Stimulated activated naive B cell treated with anti-CD40 and anti-IgM and Interleukin-4, amounts not matched to agents 10 μg/mL and 1 μg/mL and 100 μg/mL, for 72 hours (primary cell): ENCODE results near the gene NPTXR.

Experiments
- ATAC-seq, 2 donors: fragments of 150-1000 bp; cut with Tn5 transposase; replicated peaks; 2 replicates each; pipeline ENCODE4 v1.10.0; 2021; ENCODE audit warnings: moderate library complexity in 1 of 2
- DNase-seq: peaks from one replicate; pipeline ENCODE4 v3.0.0; 2021
- H3K27ac Mint-ChIP-seq: one replicate; pipeline ENCODE4 v1.8.0; 2022; ENCODE audit warnings: mild to moderate bottlenecking, mixed read lengths
- H3K27me3 Mint-ChIP-seq, 2 donors: one replicate each; pipeline ENCODE4 v1.8.0; 2022; ENCODE audit warnings: mixed read lengths in 2 of 2
- H3K36me3 Mint-ChIP-seq, 2 donors: one replicate each; pipeline ENCODE4 v1.8.0; 2022; ENCODE audit warnings: mixed read lengths in 2 of 2, mild to moderate bottlenecking in 1 of 2
- H3K4me1 Mint-ChIP-seq, 2 donors: one replicate each; pipeline ENCODE4 v1.8.0; 2022; ENCODE audit warnings: mixed read lengths in 2 of 2, mild to moderate bottlenecking in 1 of 2
- H3K4me3 Mint-ChIP-seq, 2 donors: one replicate each; pipeline ENCODE4 v1.8.0; 2022; ENCODE audit warnings: mild to moderate bottlenecking in 2 of 2, mixed read lengths in 2 of 2, moderate library complexity in 1 of 2
- H3K9me3 Mint-ChIP-seq, 2 donors: one replicate each; pipeline ENCODE4 v1.8.0; 2022; ENCODE audit warnings: mixed read lengths in 2 of 2, mild to moderate bottlenecking in 1 of 2

NPTXR gene

DNA sequence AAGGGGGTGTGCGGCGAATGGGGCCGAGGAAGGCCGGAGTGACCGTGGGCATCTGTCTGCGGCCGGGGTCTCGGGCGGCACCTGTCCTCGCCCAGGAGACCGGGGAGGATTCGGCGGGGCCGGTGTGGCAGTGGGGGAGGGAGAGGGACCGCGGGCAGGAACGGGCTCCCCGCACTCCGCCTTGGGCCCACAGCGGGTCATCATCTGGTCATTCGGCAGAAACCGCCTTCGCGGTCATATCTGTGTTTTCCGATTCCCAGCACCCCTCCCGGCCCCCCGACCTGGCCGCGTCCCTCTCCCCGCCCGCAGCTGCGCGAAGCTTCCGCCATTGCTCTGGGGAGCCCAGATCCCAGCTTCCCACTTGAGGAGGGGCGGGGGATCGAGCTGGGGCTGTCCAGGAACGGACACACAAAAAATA is 29.0 kb upstream of the NPTXR start:
- no peak for DNase-seq

DNA sequence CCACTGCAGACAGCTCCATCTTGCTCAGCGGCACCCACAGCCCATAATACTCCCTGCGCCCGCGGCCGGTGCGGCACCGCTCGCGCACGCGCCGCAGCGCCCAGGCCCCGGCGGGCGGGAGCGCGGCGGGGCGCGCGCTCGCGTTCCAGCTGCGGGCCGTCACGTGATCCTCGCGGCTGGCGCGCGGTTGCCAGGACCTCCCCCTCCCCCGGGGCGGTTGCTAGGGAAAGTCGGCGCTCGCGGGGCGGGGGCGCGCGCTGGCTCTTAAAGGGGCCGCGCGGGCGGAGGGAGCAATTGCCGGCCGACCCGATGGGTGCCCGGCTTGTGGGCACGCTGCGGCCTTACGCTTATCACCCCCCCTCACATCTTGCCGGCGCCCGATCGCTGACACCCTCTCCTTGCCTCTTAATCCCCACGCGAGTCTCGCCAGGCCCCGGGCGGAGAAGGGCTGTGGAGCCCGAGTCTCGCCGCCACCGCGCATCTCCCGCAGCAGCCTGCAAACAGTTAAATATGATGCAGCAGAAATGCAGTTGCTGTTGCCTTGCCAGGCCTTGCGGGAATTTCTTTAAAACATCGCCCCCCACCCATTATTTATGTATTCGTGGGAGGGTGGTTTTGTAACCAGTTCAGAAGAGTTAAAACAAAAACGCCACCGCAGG is 28.5 kb upstream of the NPTXR start, which contains the start of gene CBX6:
CBX6 (minus strand) TSS at position 45 of the 659 bp plus-strand sequence; CDS start at position 19, 26 bp downstream.
- ATAC-seq (peak; percentile 70 to 80), DNase-seq (peak; percentile 92)
- H3K36me3 Mint-ChIP-seq, result peaks cover 20 to 34% of the 10 kb centered on the region in 2 donors
- H3K4me3 Mint-ChIP-seq, result peak within 1 kb of the TSS; percentile 89 to 98
- H3K4me1 Mint-ChIP-seq, result peaks cover 46 to 62% of the 10 kb centered on the region in 2 donors
- peak within 1 kb of the TSS; percentile 96 for H3K27ac Mint-ChIP-seq
- no peaks in the 10 kb centered on the region for H3K9me3 Mint-ChIP-seq
- H3K27me3 Mint-ChIP-seq, result peaks cover 10% of the 10 kb centered on the region in 2 donors

More for the DNA sequence above, 29.0 kb upstream of the NPTXR start:
- ATAC-seq, result no peak
- Mint-ChIP-seq H3K27ac (peak overlapping the region; percentile 96), H3K4me3 (peak overlapping the region; percentile 89 to 90), H3K36me3 (peaks cover 17 to 29% of the 10 kb centered on the region in 2 donors), H3K9me3 (no peaks in the 10 kb centered on the region), H3K4me1 (peaks cover 43 to 58% of the 10 kb centered on the region in 2 donors), H3K27me3 (peaks cover 12 to 13% of the 10 kb centered on the region in 2 donors)

DNA sequence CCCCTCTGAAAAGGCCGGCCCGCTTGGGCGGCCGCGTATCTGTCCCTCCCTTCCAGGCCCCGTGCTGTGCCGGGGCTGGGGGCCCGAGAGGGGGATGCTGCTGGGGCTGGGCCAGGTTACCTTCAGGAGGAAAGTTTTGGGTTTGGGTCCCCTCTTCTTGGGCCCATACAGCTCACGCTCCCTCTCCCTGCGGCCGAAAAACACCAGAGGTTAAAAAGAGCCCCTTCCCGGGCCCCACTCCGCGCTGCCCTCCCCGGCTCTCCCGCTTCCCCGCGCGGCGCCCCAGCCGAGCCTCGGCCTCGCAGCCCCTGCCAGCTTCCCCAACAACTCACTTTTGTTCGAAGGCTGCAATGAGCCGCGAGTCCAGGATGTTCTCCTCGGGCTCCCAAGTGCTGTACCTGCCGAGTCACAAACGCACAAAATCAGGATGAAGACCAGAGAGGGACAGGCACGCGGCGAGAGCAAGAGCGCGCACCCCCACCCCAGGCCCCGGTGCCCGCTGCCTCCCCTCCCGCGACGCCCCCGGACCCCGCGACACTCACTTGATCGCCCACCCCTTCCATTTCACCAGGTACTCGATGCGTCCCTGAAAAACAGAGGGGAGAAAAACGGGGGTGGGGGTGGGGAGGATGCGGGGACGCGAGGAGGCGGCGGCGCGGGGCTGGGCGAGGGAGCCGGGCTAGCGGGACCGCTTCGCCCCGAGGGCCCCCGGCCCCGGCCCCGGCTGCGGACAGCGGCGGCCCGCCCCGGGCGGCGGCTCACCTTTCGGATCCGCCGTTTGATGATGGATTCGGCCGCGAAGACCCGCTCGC is 27.7 kb upstream of the NPTXR start:
- H3K4me3 Mint-ChIP-seq, result peak overlapping the region; percentile 89 to 98
- H3K27me3 Mint-ChIP-seq, result peaks cover 6% of the 10 kb centered on the region in 2 donors
- ATAC-seq (peak; percentile 11 to 13), DNase-seq (no peak)
- peak overlapping the region; percentile 95 for H3K27ac Mint-ChIP-seq
- peaks cover 46 to 62% of the 10 kb centered on the region in 2 donors for H3K4me1 Mint-ChIP-seq
- peaks cover 20 to 34% of the 10 kb centered on the region in 2 donors for H3K36me3 Mint-ChIP-seq
- H3K9me3 Mint-ChIP-seq, result no peaks in the 10 kb centered on the region

DNA sequence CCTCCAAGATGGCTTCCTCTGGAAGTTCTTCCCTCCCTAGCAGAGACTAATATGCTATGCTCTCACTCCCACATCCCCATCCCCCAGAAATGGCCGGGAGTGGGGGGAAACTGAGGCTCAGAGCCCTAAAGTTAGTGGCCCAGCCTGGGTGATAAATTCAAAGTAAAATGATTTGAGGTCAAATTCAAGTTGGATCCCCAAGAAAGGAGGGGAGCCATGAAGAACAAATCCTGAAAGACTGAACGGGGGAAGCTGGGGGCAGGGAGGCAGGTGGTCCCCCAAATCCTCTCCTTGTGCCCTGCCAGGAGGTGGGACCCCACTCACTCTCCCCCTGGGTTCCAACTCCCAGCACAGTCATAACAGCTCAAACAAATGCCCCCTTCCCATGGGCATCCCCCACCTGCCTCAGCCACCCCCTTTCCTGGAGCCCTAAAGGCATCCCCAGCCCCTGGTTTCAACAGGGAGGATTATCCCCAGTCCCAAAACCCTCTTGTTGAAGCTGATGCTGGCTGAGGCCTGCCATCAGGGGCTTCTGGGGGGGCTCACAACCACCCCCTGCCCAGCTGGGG is 27.0 kb upstream of the NPTXR start:
- ATAC-seq (peak in 1 of 2 donors; percentile 2), DNase-seq (no peak)
- H3K4me1 Mint-ChIP-seq, result peaks cover 47 to 62% of the 10 kb centered on the region in 2 donors
- peaks cover 6% of the 10 kb centered on the region in 2 donors for H3K27me3 Mint-ChIP-seq
- peak overlapping the region; percentile 87 to 98 for H3K4me3 Mint-ChIP-seq
- no peaks in the 10 kb centered on the region for H3K9me3 Mint-ChIP-seq
- peak overlapping the region; percentile 95 for H3K27ac Mint-ChIP-seq
- H3K36me3 Mint-ChIP-seq, result peaks cover 21 to 35% of the 10 kb centered on the region in 2 donors

DNA sequence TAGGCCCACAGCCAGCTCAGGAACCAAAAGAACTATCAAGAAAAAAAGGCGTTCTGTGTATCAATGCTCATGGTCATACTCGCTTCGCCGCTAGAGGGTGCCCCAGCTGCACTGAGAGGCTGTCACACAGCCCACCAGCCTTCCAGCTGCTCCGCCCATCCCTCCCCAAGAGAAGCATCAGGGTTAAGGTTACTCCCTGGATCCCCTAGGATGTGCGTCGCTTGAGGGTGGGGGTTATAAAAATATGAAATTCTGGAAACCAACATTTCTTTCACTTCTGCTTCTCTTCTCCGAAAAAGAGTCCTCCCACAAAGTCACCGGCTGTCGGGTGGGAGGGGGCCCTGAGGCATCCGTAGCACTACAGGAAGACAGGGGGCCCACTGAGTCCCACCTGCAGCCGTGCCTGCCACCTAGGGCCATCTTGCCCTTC is 26.5 kb upstream of the NPTXR start:
- Mint-ChIP-seq H3K36me3 (peaks cover 26 to 40% of the 10 kb centered on the region in 2 donors), H3K27me3 (peaks cover 6% of the 10 kb centered on the region in 2 donors), H3K9me3 (no peaks in the 10 kb centered on the region), H3K4me3 (peak overlapping the region; percentile 87 to 98), H3K27ac (peak overlapping the region; percentile 95), H3K4me1 (peaks cover 48 to 62% of the 10 kb centered on the region in 2 donors)
- ATAC-seq (peak; percentile 62 to 65), DNase-seq (peak; percentile 79)

DNA sequence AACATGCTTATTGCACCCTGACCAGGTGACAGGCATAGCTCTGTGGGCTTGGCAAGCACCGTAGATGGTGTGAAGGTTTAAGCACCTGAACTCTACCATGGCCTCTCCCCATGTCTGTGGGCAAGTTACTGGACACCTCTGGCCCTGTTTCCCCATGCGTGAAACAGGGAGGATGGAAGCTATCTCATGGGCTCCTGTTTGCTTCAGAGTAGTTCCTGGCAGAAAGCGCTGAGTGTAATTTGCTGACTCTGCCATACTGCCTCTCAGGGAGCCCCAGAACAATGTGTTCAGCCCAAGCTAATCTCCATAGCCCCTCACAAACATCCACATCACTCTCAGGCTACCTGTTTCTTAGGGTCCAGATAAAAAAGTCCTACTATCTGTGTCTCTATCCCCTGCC is 25.8 kb upstream of the NPTXR start:
- H3K27me3 Mint-ChIP-seq, result peaks cover 0 to under 1% of the 10 kb centered on the region in 2 donors
- no peak for DNase-seq
- peaks cover 43 to 62% of the 10 kb centered on the region in 2 donors for H3K4me1 Mint-ChIP-seq
- H3K36me3 Mint-ChIP-seq, result peaks cover 31 to 41% of the 10 kb centered on the region in 2 donors
- H3K4me3 Mint-ChIP-seq, result peak overlapping the region; percentile 87 to 98
- H3K27ac Mint-ChIP-seq, result peak overlapping the region; percentile 95
- no peaks in the 10 kb centered on the region for H3K9me3 Mint-ChIP-seq
- ATAC-seq, result no peak

DNA sequence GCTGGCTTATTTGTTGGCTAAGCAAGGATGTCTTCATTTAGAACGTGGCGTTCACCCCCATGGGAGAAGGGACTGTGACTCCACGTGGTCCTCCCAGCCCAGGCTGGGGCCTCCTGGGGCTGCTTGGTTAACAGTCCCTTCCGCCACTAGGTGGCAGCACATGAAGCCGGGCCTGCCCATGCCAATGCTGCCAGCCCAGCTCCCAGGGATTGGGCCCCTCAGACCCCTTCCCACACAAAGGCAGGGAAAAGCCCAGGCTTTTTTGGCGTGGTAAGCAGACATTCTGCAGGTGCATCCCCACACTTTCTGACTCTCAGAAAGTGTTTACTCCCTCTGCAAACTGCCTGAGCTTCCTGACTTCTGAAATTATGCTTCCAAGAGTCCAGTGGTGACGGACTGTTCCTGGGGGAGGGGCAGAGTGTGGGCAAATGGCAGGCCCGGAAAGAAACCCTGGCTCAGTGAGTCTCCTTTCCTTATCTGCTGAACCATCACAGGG is 25.1 kb upstream of the NPTXR start:
- no peak overlapping the region for H3K4me3 Mint-ChIP-seq
- H3K4me1 Mint-ChIP-seq, result peaks cover 40 to 61% of the 10 kb centered on the region in 2 donors
- peak overlapping the region; percentile 56 for H3K27ac Mint-ChIP-seq
- H3K36me3 Mint-ChIP-seq, result peaks cover 34 to 45% of the 10 kb centered on the region in 2 donors
- ATAC-seq (peak; percentile 43 to 50), DNase-seq (peak; percentile 65)
- no peaks in the 10 kb centered on the region for H3K27me3 Mint-ChIP-seq
- H3K9me3 Mint-ChIP-seq, result no peaks in the 10 kb centered on the region

DNA sequence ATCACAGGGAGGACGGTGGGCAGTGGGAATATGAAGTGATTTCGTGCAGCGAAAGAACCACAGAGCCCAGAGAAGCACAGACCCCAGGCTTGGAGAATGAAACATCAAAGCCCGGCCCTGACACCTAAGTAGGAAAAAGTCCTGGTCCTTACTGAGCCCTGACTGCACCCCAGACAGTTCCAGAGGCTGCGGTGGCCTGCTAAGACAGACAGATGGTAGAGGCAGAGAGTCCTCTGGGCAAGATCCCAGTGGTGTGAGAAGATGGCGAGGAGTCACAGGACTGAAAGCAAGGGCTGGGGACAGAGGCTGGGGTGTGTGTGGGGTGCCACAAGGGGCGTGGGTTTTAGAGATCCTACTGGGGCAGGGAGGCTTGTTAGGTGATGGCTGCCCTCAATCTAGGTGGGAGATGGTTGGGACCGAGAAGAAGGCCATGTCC is 24.5 kb upstream of the NPTXR start:
- peak overlapping the region in 1 of 2 donors; percentile 36 for H3K4me3 Mint-ChIP-seq
- peaks cover 34 to 46% of the 10 kb centered on the region in 2 donors for H3K36me3 Mint-ChIP-seq
- no peak for DNase-seq
- no peaks in the 10 kb centered on the region for H3K9me3 Mint-ChIP-seq
- ATAC-seq, result no peak
- peaks cover 33 to 55% of the 10 kb centered on the region in 2 donors for H3K4me1 Mint-ChIP-seq
- H3K27me3 Mint-ChIP-seq, result no peaks in the 10 kb centered on the region
- no peak overlapping the region for H3K27ac Mint-ChIP-seq

DNA sequence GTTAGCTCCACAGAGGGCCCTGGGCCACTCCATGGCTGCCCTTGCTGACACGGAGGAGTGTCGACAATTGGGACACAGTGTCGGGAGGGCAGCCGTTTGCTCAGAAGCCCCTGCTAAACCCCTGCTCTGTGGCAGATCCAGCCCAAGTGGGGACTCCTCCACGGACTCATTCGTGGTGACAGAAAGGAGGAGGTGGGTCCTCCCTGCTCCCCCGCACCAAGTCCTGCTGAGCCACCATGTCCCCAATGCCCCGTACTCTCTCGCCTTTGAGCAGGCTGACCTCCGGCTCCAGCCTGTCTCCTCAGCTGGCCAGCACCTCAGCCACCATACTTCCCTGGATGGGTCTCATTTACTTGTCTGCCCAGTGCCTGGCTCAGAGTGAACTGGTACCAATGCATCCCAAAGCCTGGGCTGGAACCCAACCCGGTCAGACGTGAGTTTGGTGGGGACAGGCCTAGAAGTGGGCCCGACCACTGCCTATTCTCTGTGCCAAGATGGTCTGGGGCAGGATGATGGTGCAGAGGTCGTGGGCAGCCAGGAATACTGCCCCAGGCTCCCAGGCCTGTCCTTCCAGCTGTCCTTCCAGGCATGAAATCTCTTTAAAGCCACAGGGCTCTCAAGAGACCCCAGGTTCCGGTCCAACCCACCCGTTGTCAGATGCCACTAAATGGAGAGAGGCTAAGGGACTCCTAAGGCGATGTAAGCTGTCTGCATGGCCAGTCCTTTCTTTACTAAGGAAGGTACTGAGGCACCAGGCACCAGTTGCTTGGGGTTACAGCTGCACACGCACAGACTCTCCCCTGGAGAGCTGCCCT is 23.9 kb upstream of the NPTXR start:
- Mint-ChIP-seq H3K27ac (no peak overlapping the region), H3K27me3 (no peaks in the 10 kb centered on the region), H3K9me3 (no peaks in the 10 kb centered on the region), H3K36me3 (peaks cover 34 to 51% of the 10 kb centered on the region in 2 donors), H3K4me3 (peak overlapping the region in 1 of 2 donors; percentile 36), H3K4me1 (peaks cover 35 to 54% of the 10 kb centered on the region in 2 donors)
- DNase-seq, result no peak
- ATAC-seq, result no peak

DNA sequence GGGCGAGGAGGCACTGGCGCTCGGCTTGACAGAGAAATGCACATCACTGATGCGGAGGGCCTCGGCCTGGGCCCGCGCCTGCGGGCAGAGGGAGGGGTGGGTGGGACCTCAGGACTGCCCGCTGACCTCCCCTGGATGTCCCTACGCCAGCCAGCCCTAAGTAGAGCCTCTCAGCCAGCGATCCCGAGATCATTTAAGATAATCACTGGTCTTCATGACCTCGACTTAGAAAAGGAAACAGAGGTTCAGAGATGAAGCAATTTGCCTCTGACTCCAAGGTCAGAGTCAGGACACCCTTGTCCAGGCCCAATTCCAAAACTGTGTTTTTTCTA is 23.3 kb upstream of the NPTXR start:
- Mint-ChIP-seq H3K36me3 (peaks cover 34 to 51% of the 10 kb centered on the region in 2 donors), H3K4me1 (peaks cover 32 to 52% of the 10 kb centered on the region in 2 donors), H3K9me3 (no peaks in the 10 kb centered on the region), H3K27me3 (no peaks in the 10 kb centered on the region), H3K4me3 (no peak overlapping the region), H3K27ac (no peak overlapping the region)
- DNase-seq (no peak), ATAC-seq (no peak)

DNA sequence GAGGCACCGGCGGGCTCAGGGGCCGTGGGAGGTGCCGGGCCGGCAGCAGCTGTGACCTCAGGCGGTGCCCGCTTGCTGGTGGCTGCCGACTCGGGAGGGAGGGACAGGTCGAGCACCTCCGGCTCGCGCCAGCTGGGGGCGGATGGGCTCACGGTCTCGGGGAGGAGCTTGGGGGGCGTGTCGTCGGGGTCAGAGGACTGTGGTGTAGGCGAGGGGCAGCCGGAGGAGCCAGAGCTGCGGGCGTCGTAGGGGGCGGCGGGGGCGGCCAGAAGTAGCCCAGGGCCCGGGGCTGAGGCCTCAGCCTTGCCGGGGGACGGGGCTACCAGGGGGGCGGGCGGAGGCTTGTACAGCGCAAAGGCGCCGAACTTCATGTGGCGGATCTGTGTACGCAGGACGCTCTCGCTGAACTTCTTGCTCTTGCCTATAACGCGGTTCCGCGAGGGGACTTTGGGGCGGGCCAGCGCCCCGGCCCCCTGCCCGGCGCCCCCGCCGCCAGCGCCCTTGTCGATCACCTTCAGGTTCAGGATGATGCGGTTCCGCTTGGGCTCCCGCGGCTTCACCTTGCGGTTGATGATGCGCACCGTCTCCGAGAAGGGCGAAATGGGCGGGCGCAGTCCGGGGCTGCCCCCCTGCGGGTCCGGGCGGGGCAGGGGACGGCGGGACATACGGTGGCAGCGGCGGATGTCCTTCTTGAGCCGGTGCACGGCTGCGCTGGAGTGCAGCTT is 22.7 kb upstream of the NPTXR start:
- DNase-seq (no peak), ATAC-seq (no peak)
- H3K4me1 Mint-ChIP-seq, result peaks cover 35 to 52% of the 10 kb centered on the region in 2 donors
- H3K9me3 Mint-ChIP-seq, result no peaks in the 10 kb centered on the region
- H3K27ac Mint-ChIP-seq, result no peak overlapping the region
- peaks cover 34 to 50% of the 10 kb centered on the region in 2 donors for H3K36me3 Mint-ChIP-seq
- no peaks in the 10 kb centered on the region for H3K27me3 Mint-ChIP-seq
- no peak overlapping the region for H3K4me3 Mint-ChIP-seq

DNA sequence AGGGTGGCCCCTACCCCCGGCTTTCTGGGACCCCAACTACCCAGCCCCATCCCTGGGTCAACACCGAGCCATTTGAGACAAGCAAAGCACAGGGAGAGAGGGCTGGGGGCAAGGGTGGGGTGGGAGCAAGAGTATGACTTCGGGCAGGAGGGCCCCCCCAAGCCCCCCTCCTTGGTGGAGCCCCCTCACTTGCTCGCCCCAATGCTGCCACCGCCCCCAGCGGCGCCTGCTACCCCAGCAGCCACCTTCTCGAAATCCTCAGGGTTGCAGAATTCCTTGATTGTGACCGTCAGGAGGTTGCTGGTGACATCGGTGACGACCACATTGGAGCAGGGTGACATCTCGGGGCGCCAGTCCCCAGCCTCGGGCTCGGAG is 22.2 kb upstream of the NPTXR start:
- no peak overlapping the region for H3K4me3 Mint-ChIP-seq

More for the DNA sequence above, 22.2 kb upstream of the NPTXR start:
- Mint-ChIP-seq H3K9me3 (no peaks in the 10 kb centered on the region), H3K4me1 (peaks cover 33 to 53% of the 10 kb centered on the region in 2 donors), H3K27ac (no peak overlapping the region), H3K27me3 (no peaks in the 10 kb centered on the region), H3K36me3 (peaks cover 31 to 50% of the 10 kb centered on the region in 2 donors)
- ATAC-seq, result no peak
- no peak for DNase-seq
